Medulla oblongata (tissue), 1 donor: Measurements from ENCODE around the gene ETS1.

Experiments
- DNase-seq: peaks from one replicate; pipeline ENCODE4 v3.0.0-alpha.2; 2015; ENCODE audit errors: extremely low spot score

Gene ETS1

DNA sequence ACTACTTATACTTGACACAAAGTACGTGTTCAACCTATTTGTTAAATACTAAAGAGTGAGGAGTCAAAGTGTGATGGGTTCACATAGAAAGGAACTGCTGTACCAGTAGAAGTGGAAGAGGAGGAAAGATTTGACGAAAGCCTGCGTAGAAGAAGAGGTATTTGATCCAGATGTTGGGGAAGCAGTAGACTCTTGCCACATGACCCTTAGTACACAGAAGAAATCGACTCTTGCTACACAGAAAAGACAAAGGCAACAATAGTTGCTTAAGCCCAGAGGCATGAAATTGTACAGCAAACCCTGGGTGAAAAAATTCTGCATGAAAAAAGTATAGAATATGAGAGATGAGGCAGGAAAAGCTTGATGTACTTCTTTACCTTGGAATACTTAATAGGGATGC, 152.9 kb downstream of the ETS1 start:
- DNase-seq, result no peak

DNA sequence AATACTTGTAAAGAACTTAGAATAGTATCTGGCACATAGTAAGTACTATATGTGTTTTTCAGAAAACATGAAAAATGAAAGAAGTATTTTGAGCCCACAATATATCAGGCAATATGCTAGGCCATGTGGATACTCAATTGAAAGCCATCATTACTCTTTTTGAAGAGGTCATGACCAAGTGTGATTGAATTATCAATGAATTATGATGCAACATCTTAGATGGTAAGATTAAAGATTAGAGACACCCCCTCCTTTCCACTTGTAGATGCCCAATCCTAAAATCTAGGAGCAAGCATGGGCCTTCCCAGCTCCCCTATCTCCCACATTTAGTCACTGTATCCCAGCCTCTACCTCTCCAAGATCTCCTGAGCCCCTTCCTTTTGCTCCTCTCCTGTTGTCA, 154.4 kb downstream of the ETS1 start:
- DNase-seq, result no peak

DNA sequence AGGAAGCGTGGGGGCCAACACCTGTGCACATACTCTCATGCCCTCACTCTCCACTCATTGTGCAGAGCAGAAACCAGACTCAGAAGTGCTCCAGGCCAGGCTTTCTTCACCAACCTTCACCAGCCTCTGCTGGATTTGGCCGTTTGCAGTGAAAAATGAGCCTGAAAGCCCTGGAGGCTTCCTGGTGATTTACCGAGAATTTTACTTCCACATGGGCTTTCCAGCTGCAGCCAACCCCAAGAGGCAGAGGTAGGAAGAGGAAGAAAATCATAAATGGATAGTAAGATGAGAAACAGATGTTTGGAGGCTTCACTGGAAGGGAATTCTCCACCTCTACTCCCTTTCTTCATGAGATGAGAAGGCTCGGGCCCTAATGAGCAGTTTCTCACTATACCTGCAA, 155.4 kb downstream of the ETS1 start:
- DNase-seq, result no peak

DNA sequence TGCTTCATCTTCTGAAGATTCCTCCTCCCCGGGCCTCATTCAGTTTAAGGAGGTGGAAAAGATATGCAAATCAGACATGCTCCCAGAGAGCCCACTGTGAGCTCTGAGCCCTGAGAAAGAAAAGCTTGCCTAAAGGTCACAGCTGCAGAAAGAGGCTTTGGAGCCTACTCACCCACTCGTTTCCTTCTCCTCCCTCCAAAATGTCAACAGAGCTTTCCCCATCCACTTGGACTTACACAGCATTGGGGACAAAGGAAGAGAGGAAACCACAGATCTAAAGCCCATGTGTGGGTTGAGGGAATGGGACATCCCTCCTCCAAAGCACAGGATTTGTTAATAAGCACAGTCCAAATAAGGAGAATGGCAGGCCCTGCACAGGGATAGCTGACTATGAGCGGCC, 158.4 kb downstream of the ETS1 start:
- DNase-seq, result no peak

DNA sequence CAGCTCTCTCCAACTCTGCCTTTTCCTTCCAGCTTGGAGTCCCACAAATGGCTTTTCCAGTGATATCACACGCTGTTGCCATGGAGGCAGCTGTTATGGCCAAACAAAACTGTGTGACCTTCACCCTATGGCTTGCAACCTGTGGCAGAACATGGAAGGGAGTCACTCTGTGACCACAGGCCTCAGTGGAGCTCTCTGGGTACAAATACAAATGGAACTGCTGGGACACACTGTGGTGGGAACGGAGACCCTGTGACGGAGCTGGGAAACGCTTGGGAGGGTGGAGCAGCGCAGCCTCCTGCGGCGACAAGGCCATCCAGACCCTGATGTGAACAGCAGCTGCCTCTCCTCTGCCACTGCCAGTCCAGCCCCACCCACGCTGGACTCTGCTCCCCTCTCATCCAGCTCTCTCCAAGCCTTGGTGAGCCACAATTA, 162.5 kb downstream of the ETS1 start:
- DNase-seq, result no peak

DNA sequence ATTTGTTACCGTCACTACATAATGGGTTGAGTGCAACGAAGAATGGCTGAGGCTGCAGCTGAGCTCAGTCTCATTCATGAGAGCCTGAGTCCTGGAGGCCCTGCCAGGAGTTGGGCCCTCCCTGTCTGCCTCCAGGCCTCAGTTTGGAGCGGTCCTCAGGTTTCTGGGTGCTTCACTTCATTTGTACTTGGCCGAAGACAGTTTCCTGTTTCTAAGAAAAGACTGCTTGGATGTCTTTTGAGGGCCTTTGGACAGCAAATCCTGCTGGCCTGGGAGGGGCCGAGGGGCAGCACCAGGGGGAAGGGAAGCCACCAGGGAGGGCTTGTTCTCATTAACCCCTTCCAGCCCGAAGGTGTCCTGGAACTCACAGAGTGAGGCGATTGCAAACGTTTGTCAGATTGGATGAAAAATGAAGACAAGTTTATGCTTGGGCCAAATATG, 163.1 kb downstream of the ETS1 start:
- DNase-seq, result peak; percentile 13

DNA sequence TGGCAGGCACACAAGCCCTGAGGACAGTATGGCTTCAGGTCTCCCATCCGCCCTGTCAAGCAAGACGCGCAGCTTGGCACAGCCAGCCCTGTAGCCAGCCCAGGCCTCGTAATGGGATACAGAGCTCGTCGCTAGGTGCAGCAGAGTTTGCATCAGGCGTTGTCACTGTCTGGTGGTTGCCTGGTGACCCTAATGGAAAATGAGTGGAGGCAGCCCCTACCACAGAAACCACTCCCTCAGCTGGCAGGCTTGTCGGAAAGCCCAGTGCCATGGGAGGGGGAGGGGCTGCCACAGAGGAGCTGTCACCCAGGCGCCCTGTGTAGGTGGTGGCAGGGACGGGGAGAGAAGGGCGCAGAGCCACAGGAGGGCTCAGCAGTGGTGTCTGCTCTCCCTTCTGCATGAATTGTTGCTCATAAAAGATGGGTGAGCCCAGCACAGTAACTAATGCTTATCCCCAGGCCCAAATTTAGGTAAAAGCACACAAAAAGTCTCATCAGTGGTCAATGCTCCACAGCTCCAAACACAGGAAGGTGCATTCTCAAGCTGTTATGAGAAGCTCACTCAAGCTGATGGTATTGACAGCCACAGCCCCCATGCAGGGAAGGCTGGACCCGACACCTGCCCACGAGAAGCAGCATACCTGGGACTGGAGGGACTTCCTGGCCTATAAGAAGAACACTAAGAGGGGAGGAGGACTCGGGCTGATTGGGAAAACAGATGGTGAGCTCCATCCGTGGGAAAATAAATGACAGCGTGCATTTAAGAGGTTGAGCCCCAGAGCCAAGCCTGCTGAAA, 164.6 kb downstream of the ETS1 start:
- no peak for DNase-seq

DNA sequence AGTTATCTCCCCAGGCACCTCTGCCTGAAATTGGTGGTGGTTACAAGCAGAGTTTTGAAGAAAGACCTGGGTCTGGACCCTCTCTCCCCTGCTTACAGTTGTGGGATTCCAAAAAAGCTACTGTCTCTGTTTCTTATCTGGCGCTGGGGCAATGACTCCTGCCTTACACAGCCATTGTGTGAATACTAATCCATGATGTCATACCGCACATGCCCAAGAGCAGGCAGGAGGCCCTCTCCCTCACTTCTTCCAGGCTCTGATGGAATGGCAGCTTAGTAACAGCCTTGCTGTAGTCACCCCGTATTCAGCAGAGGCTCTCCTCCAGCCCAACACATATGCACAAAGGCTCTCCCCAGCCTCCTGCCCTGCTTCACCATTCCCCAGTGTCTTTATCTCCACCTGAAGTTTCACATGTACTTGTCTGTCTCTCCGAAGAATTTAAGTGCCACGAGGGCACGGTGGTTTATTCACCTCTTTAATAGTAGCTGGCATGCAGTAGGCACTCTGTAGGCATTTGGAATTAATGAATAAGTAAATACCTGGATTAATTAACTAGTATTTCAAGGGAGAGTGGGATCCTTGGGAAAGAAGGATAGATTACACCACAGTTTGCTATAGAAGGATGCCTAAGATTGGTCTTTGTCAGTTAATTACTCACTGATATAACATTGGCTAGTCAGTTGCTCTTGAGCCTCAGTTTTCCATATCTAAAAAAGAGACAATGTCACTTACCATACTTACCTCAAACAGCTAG, 165.6 kb downstream of the ETS1 start:
- no peak for DNase-seq

DNA sequence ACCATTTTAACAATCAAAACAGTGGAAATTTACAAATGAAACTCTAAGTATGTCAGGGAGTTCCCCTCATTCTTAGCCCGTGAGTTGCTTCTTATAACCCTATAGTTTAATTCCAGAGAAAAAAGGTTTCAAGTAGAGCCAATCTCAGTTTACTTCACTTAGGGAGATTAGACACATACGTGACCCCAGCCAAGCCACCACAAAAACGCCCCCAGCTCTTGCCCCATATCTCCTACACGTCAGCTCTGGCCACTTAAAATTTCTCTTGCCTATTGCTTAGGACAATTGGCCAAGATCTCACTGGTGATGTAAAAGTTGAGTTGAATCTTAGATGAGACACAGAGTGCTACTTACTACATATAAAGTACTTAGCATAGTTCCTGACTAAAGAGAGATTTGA, 166.4 kb downstream of the ETS1 start:
- no peak for DNase-seq

DNA sequence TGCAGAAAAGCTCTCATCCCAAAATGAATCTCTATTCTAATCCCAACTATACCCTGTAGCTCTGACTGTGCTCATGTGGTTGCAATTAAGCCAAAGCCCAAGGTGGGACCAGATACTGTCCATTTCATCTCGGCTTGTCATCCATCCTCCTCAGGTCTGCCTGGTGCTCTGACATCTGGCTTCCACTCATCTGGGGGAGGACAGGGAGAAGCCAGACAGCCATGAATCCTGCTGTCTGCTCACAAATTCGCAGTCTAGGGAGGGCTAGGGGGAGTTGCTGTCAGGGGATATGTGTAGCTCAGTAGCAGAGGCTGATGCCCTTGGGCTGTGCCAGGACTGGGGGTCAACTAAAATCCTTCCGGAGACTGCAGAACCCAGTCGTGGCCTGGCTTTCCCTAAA, 167.1 kb downstream of the ETS1 start:
- DNase-seq, result no peak

DNA sequence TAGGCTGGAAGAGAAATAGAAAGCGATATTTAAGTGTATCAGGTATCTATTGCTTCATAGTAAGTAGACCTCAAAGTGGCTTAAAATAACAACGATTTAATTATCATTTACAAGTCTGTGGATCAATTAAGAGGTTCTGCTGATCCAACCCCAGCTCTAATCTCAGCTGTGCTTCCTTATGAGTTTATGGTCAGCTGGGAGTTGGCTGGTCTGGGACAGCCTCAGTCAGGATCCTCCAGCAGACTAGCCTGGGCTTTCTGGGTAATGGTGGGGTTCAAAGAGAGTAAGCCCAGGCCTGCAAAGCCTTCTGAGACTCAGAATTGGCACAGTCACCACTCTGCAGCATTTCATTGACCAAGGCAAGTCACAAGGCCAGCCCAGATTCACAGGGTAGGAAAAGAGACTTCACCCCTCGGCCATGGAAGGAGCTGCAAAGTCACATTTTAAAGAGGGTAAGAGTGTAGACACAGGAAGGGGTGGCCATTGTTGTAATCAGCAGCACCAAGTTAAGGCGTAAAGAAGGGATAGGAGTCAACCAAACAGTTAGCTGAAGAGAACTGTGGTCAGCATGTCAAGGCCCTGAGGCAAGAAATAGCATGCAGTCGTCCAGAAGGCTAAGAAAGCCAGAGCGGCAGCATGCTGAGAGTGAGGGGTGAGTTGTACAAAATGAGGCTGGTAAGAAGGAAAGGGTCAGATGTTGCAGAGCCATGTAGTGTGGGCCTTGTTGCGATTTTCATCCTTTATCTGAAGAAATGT, 168.2 kb downstream of the ETS1 start:
- no peak for DNase-seq

DNA sequence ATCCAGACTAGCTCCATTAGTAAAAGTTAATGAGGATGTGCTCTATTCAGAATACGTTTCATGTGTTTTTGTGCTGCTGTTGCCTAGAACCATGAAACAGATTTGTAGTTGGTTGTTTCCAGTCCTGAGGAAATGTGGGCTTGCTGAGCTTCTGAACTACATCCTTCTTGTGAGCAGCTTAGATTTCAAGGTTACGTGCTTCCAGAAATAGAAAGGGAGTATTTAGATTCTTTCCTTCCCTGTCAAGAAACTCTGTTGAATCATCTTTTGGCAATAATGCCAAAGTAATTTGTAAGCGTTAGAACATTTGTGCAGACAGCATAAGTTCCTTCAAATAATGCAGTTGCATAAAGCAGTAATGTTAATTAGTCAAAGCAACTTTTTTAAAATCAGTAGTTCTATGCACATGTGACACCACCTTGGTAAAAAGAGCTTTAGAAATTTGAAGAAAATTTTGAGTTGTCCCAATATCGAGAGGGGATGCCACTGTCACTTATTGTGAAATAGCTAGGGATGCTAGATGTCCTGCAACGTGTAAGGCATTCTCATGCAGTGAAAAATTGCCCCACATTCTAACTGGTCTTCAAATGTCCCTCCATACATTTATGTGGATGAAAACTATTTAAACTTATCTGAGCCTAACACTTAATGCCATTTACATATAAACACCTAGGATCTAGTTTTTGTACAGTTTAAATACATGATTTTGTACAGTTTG, 169.6 kb downstream of the ETS1 start:
- DNase-seq, result no peak

DNA sequence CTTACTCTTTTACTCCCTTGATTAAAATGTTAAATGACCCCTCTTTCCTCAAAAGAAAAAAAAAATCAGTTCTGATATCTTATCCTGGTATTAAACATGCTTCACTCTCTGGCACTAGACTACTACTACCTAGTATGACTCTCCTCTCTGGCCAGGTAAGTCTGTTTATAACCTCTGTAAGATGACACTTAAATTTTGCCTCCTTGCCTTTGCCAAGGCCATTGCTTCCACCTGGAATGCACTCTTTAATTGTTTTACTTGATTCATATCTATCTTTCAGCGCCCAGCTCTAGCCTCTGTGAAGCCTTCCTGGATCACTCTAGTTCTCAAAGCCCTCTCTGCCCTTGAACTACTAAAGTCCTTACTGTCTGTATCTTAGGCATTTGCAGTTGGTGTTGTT, 170.4 kb downstream of the ETS1 start:
- no peak for DNase-seq

DNA sequence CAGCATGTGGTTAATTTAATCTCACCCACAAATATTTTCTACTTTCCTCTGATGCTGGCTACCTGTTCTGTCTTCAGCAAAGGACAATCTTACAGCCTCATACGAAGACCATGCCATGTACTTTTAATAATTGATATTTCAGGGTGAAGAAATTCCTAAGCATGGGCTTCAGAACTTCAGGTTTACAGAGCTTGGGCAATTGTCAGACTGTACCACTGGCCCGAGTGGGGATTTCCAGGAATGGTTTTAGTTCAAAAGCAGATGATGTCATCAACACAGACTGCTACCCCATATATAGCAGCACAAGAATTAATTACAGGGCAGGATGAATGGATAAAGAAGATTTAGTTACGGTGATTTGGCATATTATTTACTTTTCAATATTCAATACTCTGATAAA, 171.8 kb downstream of the ETS1 start:
- no peak for DNase-seq

DNA sequence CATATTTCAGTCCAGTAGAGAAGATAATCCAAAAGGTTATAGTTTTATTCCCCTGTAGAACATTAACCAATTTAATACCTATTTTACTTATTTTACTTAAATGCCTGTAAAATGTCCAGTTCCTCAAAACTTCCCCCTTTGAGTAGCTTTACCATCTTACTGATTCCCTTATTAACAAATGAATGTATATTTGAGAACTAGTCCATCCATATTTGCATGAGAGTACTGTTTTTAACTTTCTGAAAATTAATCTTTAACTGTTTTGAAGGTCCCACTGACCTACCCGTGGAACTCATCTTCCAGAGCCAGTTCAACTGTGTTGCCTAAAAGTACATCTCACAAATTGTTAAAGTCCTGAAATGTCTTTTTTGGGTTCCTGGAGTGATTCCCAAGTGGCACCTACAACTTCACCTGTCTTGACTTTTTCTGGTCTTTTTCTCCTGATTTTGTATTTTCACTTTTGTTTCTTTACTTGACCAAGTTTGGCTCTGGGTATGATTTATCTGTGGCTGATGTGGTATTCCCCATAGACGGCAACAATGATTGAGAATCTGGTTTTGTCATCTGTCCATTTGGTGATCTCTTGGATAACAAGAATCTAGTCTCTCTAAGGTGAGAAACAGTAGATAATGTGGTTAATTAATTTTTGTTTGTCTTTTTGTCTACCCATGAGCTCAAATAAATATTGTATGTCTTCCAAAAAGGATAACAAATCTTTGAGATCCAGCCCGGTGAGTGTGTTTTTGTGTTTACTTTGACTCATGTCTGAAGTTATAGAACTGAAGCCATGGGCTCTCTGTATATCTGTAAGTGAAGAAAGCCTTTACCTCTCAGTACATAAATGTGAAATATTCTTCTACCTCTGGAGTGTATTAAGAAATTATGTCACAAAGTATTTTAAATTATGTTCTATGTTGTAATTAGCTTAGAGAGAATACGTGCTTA, 174.2 kb downstream of the ETS1 start:
- DNase-seq, result no peak

DNA sequence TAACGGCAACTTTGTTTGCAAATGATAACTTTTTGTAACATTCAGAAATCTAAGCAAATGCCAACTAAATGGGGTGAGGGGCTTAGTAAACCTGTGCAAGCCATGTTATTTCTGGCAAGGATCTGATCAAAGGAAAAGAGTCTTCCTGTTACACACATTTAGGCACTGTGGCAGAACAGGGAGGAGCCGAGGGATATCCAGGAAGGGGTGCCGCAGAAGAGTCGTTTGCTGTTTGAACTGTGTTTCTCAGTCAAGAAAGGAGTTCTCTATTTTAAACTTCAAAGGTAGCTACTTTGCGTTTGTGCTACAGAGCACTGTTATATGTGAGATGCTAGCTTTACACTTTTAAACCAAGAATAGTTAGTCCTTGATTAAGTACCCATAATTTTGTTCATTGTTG, 175.5 kb downstream of the ETS1 start:
- no peak for DNase-seq

DNA sequence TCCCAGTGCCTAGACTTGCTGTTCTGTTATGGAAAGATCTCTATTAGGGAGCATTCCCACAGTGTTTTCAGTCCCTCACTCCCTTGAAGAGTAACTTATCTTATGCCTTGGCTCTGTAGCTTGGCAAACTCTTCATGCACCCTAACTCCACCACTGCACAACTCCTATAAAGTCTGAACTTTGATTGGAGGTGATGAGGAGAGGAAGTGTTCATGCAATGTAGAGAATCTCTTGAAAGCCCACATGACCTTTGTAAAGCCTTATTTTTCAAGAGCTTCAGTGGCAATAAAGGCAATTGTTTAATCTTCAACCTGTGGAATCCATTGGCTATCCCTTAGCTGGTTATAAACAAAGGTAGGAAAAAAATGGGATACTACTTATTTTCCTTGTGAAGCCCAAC, 176.2 kb downstream of the ETS1 start:
- no peak for DNase-seq

DNA sequence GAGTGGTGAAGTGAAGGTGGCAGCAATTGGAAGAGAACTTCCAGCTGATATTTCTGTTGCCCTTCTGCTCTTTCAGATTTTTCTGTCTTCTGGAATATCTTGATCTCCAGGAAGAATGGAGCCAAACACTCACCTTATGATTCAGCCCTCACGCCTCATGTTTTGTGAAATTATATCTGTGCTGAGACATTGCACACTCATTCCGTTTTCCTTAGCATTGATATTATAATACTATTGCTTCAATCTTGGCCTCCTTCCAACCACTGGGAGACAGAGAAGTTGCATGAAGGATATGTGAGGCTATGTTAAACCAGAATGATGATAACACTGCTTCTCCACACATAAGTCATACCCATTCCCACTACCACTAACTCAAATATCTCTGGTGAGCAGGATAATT, 177.9 kb downstream of the ETS1 start:
- DNase-seq, result no peak
